M059J (cell line): Measurements from ENCODE around the gene PRR30. TPM values are rescaled to one million over a fixed set of nuclear protein-coding genes. Genes with fewer than 3 reads are reported as not detected.
A peak's percentile ranks its signal among the peaks of the same experiment; 100 is the strongest.

Experiments
- DNase-seq: peaks from one replicate; pipeline ENCODE4 v3.0.0-alpha.2; 2012; ENCODE audit warnings: low read depth
- total RNA-seq: library from RNA; depleted of rRNA; stranded (reverse); fragments of >200 nt; shearing (Covaris generic); gene quantifications from 2 replicates; pipeline ENCODE4 v1.2.3, GENCODE V29; 2014

The PRR30 gene
- total RNA-seq, 1 experiment from 2014 or later, result not detected

- no peak for DNase-seq
Observed at GRCh38 chr2:27154488-27154887, 15.3 kb upstream of the PRR30 start.

- DNase-seq, result peak; percentile 34
Observed at GRCh38 chr2:27152796-27153464, 13.7 kb upstream of the PRR30 start.

GRCh38 chr2:27152102-27152795, 13.0 kb upstream of the PRR30 start:
- no peak for DNase-seq

GRCh38 chr2:27150639-27151230, 11.5 kb upstream of the PRR30 start:
- DNase-seq, result no peak

- DNase-seq, result no peak
Observed at GRCh38 chr2:27149570-27150405, 10.6 kb upstream of the PRR30 start.

- DNase-seq, result no peak
Observed at GRCh38 chr2:27148801-27149439, 9.7 kb upstream of the PRR30 start, which contains the start of gene TCF23. TCF23 (plus strand) TSS chr2:27149004; CDS start chr2:27149134, 130 bp downstream.

- DNase-seq, result no peak
Observed at GRCh38 chr2:27147935-27148334, 8.7 kb upstream of the PRR30 start.

- no peak for DNase-seq
Observed at GRCh38 chr2:27145682-27146081, 6.5 kb upstream of the PRR30 start.

GRCh38 chr2:27143285-27143684, 4.1 kb upstream of the PRR30 start:
- no peak for DNase-seq

- DNase-seq, result no peak
Observed at GRCh38 chr2:27138111-27138510, 1.1 kb downstream of the PRR30 start.

GRCh38 chr2:27137322-27137935, 1.8 kb downstream of the PRR30 start:
- no peak for DNase-seq

- DNase-seq, result no peak
Observed at GRCh38 chr2:27136751-27137150, 2.5 kb downstream of the PRR30 start.

- DNase-seq, result peak; percentile 10
Observed at GRCh38 chr2:27135478-27135955, 3.7 kb downstream of the PRR30 start.

GRCh38 chr2:27134781-27135477, 4.3 kb downstream of the PRR30 start:
- DNase-seq, result no peak

GRCh38 chr2:27133905-27134780, 5.1 kb downstream of the PRR30 start, which contains the start of gene PREB:
PREB (minus strand) TSS chr2:27134636; CDS start chr2:27134421, 215 bp downstream.
- peak; percentile 91 for DNase-seq

- DNase-seq, result no peak
Observed at GRCh38 chr2:27133195-27133875, 5.9 kb downstream of the PRR30 start.

- no peak for DNase-seq
Observed at GRCh38 chr2:27131429-27131828, 7.8 kb downstream of the PRR30 start.

GRCh38 chr2:27130396-27130795, 8.8 kb downstream of the PRR30 start:
- no peak for DNase-seq
